Muscle of arm (tissue), 14 donors: ENCODE measurements around the gene PNPLA4. TPM values are rescaled to one million over a fixed set of nuclear protein-coding genes. Genes with fewer than 3 reads are reported as not detected.

Source experiments
- DNase-seq: peaks from one replicate; pipeline ENCODE4 v3.0.0-alpha.2; 2013
- long read RNA-seq, 11 donors: transcript quantifications; one replicate each; lab custom pipeline, GENCODE V29; 2026
- polyA plus RNA-seq, 12 donors: library from polyadenylated mRNA; unstranded; fragments of 120-200 nt; gene quantifications; one replicate each; pipeline ENCODE4 v1.2.1, GENCODE V29; 2013; ENCODE audit not compliant: insufficient read length in 12 of 12

PNPLA4 gene
- 10 to 100 TPM in 11 of 12 donors, not detected in 1; 12.6 to 22.1 (median 15.2) TPM for polyA plus RNA-seq
- long read RNA-seq, donor 1, transcript PNPLA4-201 (7 exons, 3,372 nt), result major isoform, 17 of 17 reads
- long read RNA-seq, donor 1, partial matches to known transcripts, result 0 of 17 reads
- long read RNA-seq, donor 1, other reads (novel, unspliced or antisense), result 0 of 17 reads
- long read RNA-seq, donor 2, transcript PNPLA4-201 (7 exons, 3,372 nt), result major isoform, 5 of 5 reads
- long read RNA-seq, donor 2, partial matches to known transcripts, result 0 of 5 reads
- long read RNA-seq, donor 2, other reads (novel, unspliced or antisense), result 0 of 5 reads
- long read RNA-seq, donor 3, partial matches to known transcripts, result 0 of 2 reads
- long read RNA-seq, donor 3, other reads (novel, unspliced or antisense), result 0 of 2 reads
- long read RNA-seq, donor 4, partial matches to known transcripts, result 0 of 2 reads
- long read RNA-seq, donor 4, other reads (novel, unspliced or antisense), result 0 of 2 reads
- long read RNA-seq, donor 5, transcript PNPLA4-201 (7 exons, 3,372 nt), result major isoform, 8 of 9 reads
- long read RNA-seq, donor 5, partial matches to known transcripts, result 0 of 9 reads
- long read RNA-seq, donor 5, other reads (novel, unspliced or antisense), result 0 of 9 reads
- long read RNA-seq, donor 6, partial matches to known transcripts, result 0 of 3 reads
- long read RNA-seq, donor 6, other reads (novel, unspliced or antisense), result 0 of 3 reads
- long read RNA-seq, donor 7, partial matches to known transcripts, result 0 of 3 reads
- long read RNA-seq, donor 7, other reads (novel, unspliced or antisense), result 0 of 3 reads
- long read RNA-seq, donor 8, partial matches to known transcripts, result 0 of 5 reads
- long read RNA-seq, donor 8, other reads (novel, unspliced or antisense), result 0 of 5 reads
- long read RNA-seq, donor 9, partial matches to known transcripts, result 0 of 1 reads
- long read RNA-seq, donor 9, other reads (novel, unspliced or antisense), result 0 of 1 reads
- long read RNA-seq, donor 10, partial matches to known transcripts, result 0 of 2 reads
- long read RNA-seq, donor 10, other reads (novel, unspliced or antisense), result 0 of 2 reads
- long read RNA-seq, donor 11, partial matches to known transcripts, result 0 of 2 reads
- long read RNA-seq, donor 11, other reads (novel, unspliced or antisense), result 0 of 2 reads

GRCh38 chrX:7927259-7928167 lies at the start of gene PNPLA4:
Gene PNPLA4 (minus strand): TSS chrX:7927413. CDS start chrX:7926119, 1,294 bp downstream.
- peak; percentile 81 for DNase-seq

GRCh38 chrX:7972586-7972985 lies 45.4 kb upstream of the PNPLA4 start:
- DNase-seq, result no peak

- no peak for DNase-seq
Observed at GRCh38 chrX:7970428-7970827, 43.2 kb upstream of the PNPLA4 start.

GRCh38 chrX:7965436-7965835 lies 38.2 kb upstream of the PNPLA4 start:
- no peak for DNase-seq

GRCh38 chrX:7960246-7960645 lies 33.0 kb upstream of the PNPLA4 start:
- DNase-seq, result no peak

GRCh38 chrX:7953446-7953845 lies 26.2 kb upstream of the PNPLA4 start:
- DNase-seq, result no peak

GRCh38 chrX:7950865-7951264 lies 23.7 kb upstream of the PNPLA4 start:
- DNase-seq, result no peak

GRCh38 chrX:7948483-7948882 lies 21.3 kb upstream of the PNPLA4 start:
- DNase-seq, result no peak

- no peak for DNase-seq
Observed at GRCh38 chrX:7946960-7947359, 19.7 kb upstream of the PNPLA4 start.

- no peak for DNase-seq
Observed at GRCh38 chrX:7943600-7944245, 16.5 kb upstream of the PNPLA4 start.

- DNase-seq, result no peak
Observed at GRCh38 chrX:7941390-7942042, 14.3 kb upstream of the PNPLA4 start.

GRCh38 chrX:7934026-7934425 lies 6.8 kb upstream of the PNPLA4 start:
- DNase-seq, result no peak

- DNase-seq, result no peak
Observed at GRCh38 chrX:7926914-7927258, 327 bp downstream of the PNPLA4 start.

GRCh38 chrX:7926501-7926900 lies 712 bp downstream of the PNPLA4 start:
- no peak for DNase-seq

GRCh38 chrX:7925867-7926472 lies 1.2 kb downstream of the PNPLA4 start:
- DNase-seq, result peak; percentile 60

GRCh38 chrX:7921750-7922149 lies 5.5 kb downstream of the PNPLA4 start:
- no peak for DNase-seq

- DNase-seq, result no peak
Observed at GRCh38 chrX:7908821-7909220, 18.4 kb downstream of the PNPLA4 start.

GRCh38 chrX:7904562-7904961 lies 22.7 kb downstream of the PNPLA4 start:
- DNase-seq, result no peak

- DNase-seq, result no peak
Observed at GRCh38 chrX:7891928-7892327, 35.3 kb downstream of the PNPLA4 start.

GRCh38 chrX:7889680-7890079 lies 37.5 kb downstream of the PNPLA4 start:
- DNase-seq, result no peak
